ENCODE measurements around the gene TMC1.
"Not testable (repeated sequence)": the region's sequence is repeated elsewhere in the genome, so short reads cannot be mapped to it uniquely, and the experiment has no call there.

Gene TMC1

GRCh38 chr9:72858089-72858912 lies 336.9 kb downstream of the TMC1 start:
- TF ChIP-seq CTCF (IDR thresholded peaks at IDR 0.05; ENCODE audit: low read depth, low read length): no peak
- H3K4me3 ChIP-seq (ENCODE audit: low read depth, low read length): no peak overlapping the region
- in situ Hi-C loops (cut with HindIII; ENCODE audit: low sequenced_read_pairs): loop anchor here (25.0 kb wide), 1 partner anchor 329 kb away; no protein-coding TSS in a partner anchor
- DNase-seq (ENCODE audit: low read depth, low spot score): no peak

GRCh38 chr9:72862788-72863187 lies 341.4 kb downstream of the TMC1 start:
- in situ Hi-C loops (cut with HindIII; ENCODE audit: low sequenced_read_pairs): loop anchor here (25.0 kb wide), 1 partner anchor 325 kb away; no protein-coding TSS in a partner anchor
- not testable (repeated sequence) for DNase-seq (ENCODE audit: low read depth, low spot score); H3K4me3 ChIP-seq (ENCODE audit: low read depth, low read length)

DNA sequence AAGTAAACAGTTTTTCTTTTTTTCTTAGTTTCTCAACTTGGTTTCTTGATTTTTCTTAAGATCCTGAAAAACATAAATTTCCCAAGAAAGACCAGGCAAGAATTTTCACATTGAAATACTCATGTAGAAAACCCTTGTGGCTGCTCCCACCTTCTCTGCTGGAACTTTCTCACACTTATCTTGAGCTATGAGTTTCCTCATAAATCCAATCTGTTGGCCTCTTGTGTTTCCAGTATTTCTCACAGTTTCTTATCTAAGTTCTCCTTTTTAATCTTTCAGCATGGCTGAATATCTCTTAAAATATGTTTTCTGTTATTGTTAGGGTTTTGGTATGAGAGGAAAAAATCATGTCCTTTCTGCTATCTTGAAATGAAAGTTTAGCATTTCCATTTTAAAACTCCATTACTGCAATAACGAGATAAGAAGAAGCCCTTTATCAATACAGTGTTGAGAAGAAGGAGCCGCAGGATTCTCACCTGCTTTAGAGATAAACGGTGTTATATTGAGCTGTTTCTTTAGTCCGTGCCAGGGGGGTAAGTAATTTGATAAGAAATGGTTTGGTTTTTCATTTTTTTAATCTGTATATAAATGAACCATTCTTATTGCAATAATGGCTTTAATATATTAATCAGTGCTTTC lies 342.2 kb downstream of the TMC1 start:
- in situ Hi-C loops (cut with HindIII; ENCODE audit: low sequenced_read_pairs): loop anchor here (25.0 kb wide), 1 partner anchor 324 kb away; no protein-coding TSS in a partner anchor
- no peak overlapping the region for H3K4me3 ChIP-seq (ENCODE audit: low read depth, low read length)
- DNase-seq (ENCODE audit: low read depth, low spot score): no peak
- TF ChIP-seq CTCF (IDR thresholded peaks at IDR 0.05; ENCODE audit: low read depth, low read length): no peak

GRCh38 chr9:72864327-72864726 lies 342.9 kb downstream of the TMC1 start:
- DNase-seq (ENCODE audit: low read depth, low spot score): no peak
- H3K4me3 ChIP-seq (ENCODE audit: low read depth, low read length): no peak overlapping the region
- TF ChIP-seq CTCF (IDR thresholded peaks at IDR 0.05; ENCODE audit: low read depth, low read length): no peak
- in situ Hi-C loops (cut with HindIII; ENCODE audit: low sequenced_read_pairs): loop anchor here (25.0 kb wide), 1 partner anchor 323 kb away; no protein-coding TSS in a partner anchor

DNA sequence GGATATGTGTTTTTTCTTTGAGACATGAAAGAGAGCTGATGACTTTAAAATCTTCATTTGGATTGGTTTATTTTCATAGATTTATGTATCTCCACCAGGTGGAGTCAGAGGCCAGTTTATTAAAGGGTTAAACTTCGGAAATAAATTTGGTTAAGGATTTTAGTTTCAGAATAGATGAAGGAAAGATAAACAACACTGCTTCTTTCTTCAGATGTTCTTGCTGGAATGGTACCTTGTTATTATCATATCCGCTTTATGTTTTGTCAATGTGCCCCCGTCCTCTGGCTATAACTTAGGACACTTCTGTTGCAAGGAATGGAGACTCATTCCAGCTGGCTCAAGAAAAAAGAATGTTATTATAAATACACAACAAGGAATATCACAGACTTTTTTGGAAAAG lies 350.3 kb downstream of the TMC1 start:
- in situ Hi-C loops (cut with HindIII; ENCODE audit: low sequenced_read_pairs): loop anchor here (25.0 kb wide), 1 partner anchor 316 kb away; no protein-coding TSS in a partner anchor
- DNase-seq (ENCODE audit: low read depth, low spot score): peak; percentile 37
- H3K4me3 ChIP-seq (ENCODE audit: low read depth, low read length): no peak overlapping the region
- peak; percentile 19 for TF ChIP-seq CTCF (IDR thresholded peaks at IDR 0.05; ENCODE audit: low read depth, low read length)

DNA sequence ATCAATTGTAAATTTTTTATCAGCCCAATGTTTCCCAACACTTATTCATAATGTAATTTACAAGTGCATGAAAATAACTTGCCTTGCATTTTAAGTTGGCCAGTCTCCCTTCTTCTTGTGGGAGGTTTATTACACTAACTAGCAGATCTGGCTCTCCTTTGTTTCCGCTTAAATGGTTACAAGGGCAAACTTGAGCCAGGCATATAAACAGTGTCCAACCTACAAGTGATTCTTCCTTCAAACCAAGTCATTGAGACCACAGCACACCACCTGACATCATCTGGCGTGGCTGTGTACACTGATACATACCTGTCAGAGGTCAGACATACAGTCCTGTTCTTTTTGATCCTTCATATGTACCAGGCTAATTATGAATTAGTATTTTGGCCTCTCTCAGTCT lies 351.3 kb downstream of the TMC1 start:
- in situ Hi-C loops (cut with HindIII; ENCODE audit: low sequenced_read_pairs): loop anchor here (25.0 kb wide), 1 partner anchor 315 kb away; no protein-coding TSS in a partner anchor
- no peak for DNase-seq (ENCODE audit: low read depth, low spot score)
- no peak overlapping the region for H3K4me3 ChIP-seq (ENCODE audit: low read depth, low read length)
- no peak for TF ChIP-seq CTCF (IDR thresholded peaks at IDR 0.05; ENCODE audit: low read depth, low read length)

DNA sequence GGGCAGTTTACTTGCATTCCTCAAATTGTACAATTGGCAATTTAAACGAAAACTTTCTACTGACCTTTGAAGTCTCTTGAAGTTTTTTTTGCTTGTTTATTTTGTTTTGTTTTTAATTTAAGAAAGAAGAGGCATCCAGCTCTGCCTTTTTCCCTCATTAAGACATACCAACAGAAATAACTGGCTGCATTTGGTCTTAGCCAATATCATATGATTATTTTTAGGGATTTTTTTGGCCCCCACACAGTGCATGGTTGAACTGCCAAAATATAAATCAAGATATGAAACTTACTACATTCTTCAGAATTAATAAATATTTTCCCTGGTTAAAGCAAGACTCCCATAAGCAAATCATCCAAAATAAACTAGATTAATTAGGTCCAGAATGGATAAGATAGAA lies 352.0 kb downstream of the TMC1 start:
- H3K4me3 ChIP-seq (ENCODE audit: low read depth, low read length): no peak overlapping the region
- in situ Hi-C loops (cut with HindIII; ENCODE audit: low sequenced_read_pairs): loop anchor here (25.0 kb wide), 1 partner anchor 314 kb away; no protein-coding TSS in a partner anchor
- no peak for TF ChIP-seq CTCF (IDR thresholded peaks at IDR 0.05; ENCODE audit: low read depth, low read length)
- no peak for DNase-seq (ENCODE audit: low read depth, low spot score)

Data from astrocyte of the spinal cord (primary cell).